IMR-90 (cell line): ENCODE measurements around the gene WDCP. TPM values are rescaled to one million over a fixed set of nuclear protein-coding genes. Genes with fewer than 3 reads are reported as not detected.
A peak's percentile ranks its signal among the peaks of the same experiment; 100 is the strongest.

Experiments
- ATAC-seq: fragments of 200-7000 bp; cut with Tn5 transposase; 2 replicates; pipeline ENCODE4 v1.9.1; 2020; ENCODE audit warnings: low read depth, mild to moderate bottlenecking, moderate library complexity
- BruUV-seq: library from RNA; stranded (reverse); fragments of 400-500 nt; replicated peaks from 2 replicates; lab custom pipeline; 2021; lab: Mats Ljungman, UMichigan
- CTCF ChIA-PET: fragments of 300-600 bp; formaldehyde crosslinking; extraction: SDS; loops from one replicate; lab custom pipeline; 2021; ENCODE audit warnings: antibody characterized with exemption; lab: Yijun Ruan, JAX
- POLR2A ChIA-PET: fragments of 300-600 bp; sonication (Branson Sonifier 250); formaldehyde crosslinking; loops from one replicate; lab custom pipeline; 2022; ENCODE audit warnings: antibody characterized with exemption; ENCODE audit not compliant: unreplicated experiment; lab: Charles Lee
- DNase-seq: peaks from one replicate; pipeline ENCODE4 v3.0.0; 2013
- H2AFZ ChIP-seq: replicated peaks from 2 replicates; pipeline ENCODE3; 2013; ENCODE audit warnings: low read length, mild to moderate bottlenecking; ENCODE audit not compliant: poor library complexity
- H2AK5ac ChIP-seq: 2 replicates; pipeline ENCODE4 v1.6.1; 2013; ENCODE audit warnings: low read depth, low read length, inconsistent platforms
- H2AK9ac ChIP-seq: replicated peaks from 2 replicates; pipeline ENCODE3; 2013; ENCODE audit warnings: mild to moderate bottlenecking, low read depth, low read length, moderate library complexity; ENCODE audit not compliant: poor library complexity
- H2BK120ac ChIP-seq: 2 replicates; pipeline ENCODE4 v1.6.1; 2013; ENCODE audit warnings: low read depth, low read length, inconsistent platforms
- H2BK15ac ChIP-seq: 3 replicates; pipeline ENCODE4 v1.6.1; 2013; ENCODE audit warnings: low read depth, low read length, inconsistent platforms
- H2BK20ac ChIP-seq: 2 replicates; pipeline ENCODE4 v1.6.1; 2013; ENCODE audit warnings: low read depth, mild to moderate bottlenecking, inconsistent platforms, low read length, moderate library complexity
- H2BK5ac ChIP-seq: 2 replicates; pipeline ENCODE4 v1.6.1; 2013; ENCODE audit warnings: mild to moderate bottlenecking, low read depth, low read length, inconsistent platforms; ENCODE audit not compliant: poor library complexity, severe bottlenecking
- H3K14ac ChIP-seq: replicated peaks from 2 replicates; pipeline ENCODE4 v1.6.1; 2013; ENCODE audit warnings: low read depth, low read length, inconsistent platforms
- H3K18ac ChIP-seq: 2 replicates; pipeline ENCODE4 v1.6.1; 2013; ENCODE audit warnings: low read depth, low read length, control low read depth
- H3K23ac ChIP-seq: 2 replicates; pipeline ENCODE4 v1.6.1; 2013; ENCODE audit warnings: low read depth, low read length, inconsistent platforms
- H3K27ac ChIP-seq: 2 replicates; pipeline ENCODE4 v1.5.1; 2013; ENCODE audit warnings: mild to moderate bottlenecking, control low read depth, low read length; ENCODE audit not compliant: insufficient read depth
- H3K27me3 ChIP-seq: 2 replicates; pipeline ENCODE4 v1.6.1; 2013; ENCODE audit warnings: low read length; ENCODE audit not compliant: control insufficient read depth, insufficient read depth
- H3K36me3 ChIP-seq: 2 replicates; pipeline ENCODE4 v1.6.1; 2013; ENCODE audit warnings: low read length, mixed read lengths; ENCODE audit not compliant: control insufficient read depth, insufficient read depth
- H3K4ac ChIP-seq: 2 replicates; pipeline ENCODE4 v1.6.1; 2013; ENCODE audit warnings: low read depth, low read length, inconsistent platforms
- H3K4me1 ChIP-seq: 2 replicates; pipeline ENCODE4 v1.6.1; 2013; ENCODE audit warnings: low read length, mixed read lengths; ENCODE audit not compliant: control insufficient read depth, insufficient read depth
- H3K4me2 ChIP-seq: 2 replicates; pipeline ENCODE4 v1.6.1; 2013; ENCODE audit warnings: low read depth, mild to moderate bottlenecking, control low read depth, low read length, moderate library complexity
- H3K4me3 ChIP-seq: 2 replicates; pipeline ENCODE4 v1.5.1; 2013; ENCODE audit warnings: low read depth, mild to moderate bottlenecking, control low read depth, low read length, moderate library complexity; ENCODE audit not compliant: insufficient read depth
- H3K56ac ChIP-seq: 2 replicates; pipeline ENCODE4 v1.6.1; 2013; ENCODE audit warnings: low read length, inconsistent platforms; ENCODE audit not compliant: insufficient read depth; ENCODE audit errors: extremely low read depth
- H3K79me1 ChIP-seq, 2 experiments: 2 replicates each; pipeline ENCODE4 v1.6.1; 2013; ENCODE audit warnings: low read length in 2 of 2, inconsistent platforms in 1 of 2, low read depth in 1 of 2
- H3K9ac ChIP-seq: 2 replicates; pipeline ENCODE4 v1.6.1; 2013; ENCODE audit warnings: low read depth, low read length, control low read depth
- H3K9me1 ChIP-seq: 2 replicates; pipeline ENCODE4 v1.6.1; 2013; ENCODE audit warnings: low read length, inconsistent platforms; ENCODE audit not compliant: insufficient read depth
- H3K9me3 ChIP-seq: 2 replicates; pipeline ENCODE4 v1.6.1; 2013; ENCODE audit warnings: low read length; ENCODE audit not compliant: control insufficient read depth, insufficient read depth
- H4K20me1 ChIP-seq: 2 replicates; pipeline ENCODE4 v1.6.1; 2013; ENCODE audit warnings: low read length, inconsistent platforms; ENCODE audit not compliant: insufficient read depth
- H4K5ac ChIP-seq: 2 replicates; pipeline ENCODE4 v1.6.1; 2013; ENCODE audit warnings: mild to moderate bottlenecking, low read depth, low read length, control low read depth
- H4K8ac ChIP-seq, 2 experiments: 2 replicates each; pipeline ENCODE4 v1.6.1; 2013; ENCODE audit warnings: low read depth in 2 of 2, low read length in 2 of 2, control low read depth in 1 of 2, inconsistent platforms in 1 of 2
- H4K91ac ChIP-seq: 2 replicates; pipeline ENCODE4 v1.6.1; 2013; ENCODE audit warnings: low read depth, low read length, inconsistent platforms; ENCODE audit not compliant: insufficient read depth
- CEBPB ChIP-seq: IDR thresholded peaks from 2 replicates; pipeline ENCODE4 v1.6.1; 2012; ENCODE audit warnings: low read depth, low read length, improper control_type of control experiment
- POLR2A ChIP-seq: IDR thresholded peaks from 2 replicates; pipeline ENCODE4 v1.6.1; 2012; ENCODE audit warnings: mild to moderate bottlenecking, low read depth, low read length
- USF2 ChIP-seq: fragments of 150-350 bp; IDR thresholded peaks from 2 replicates; pipeline ENCODE4 v1.6.1; 2017; ENCODE audit warnings: mild to moderate bottlenecking, antibody characterized with exemption, low read length, low read depth
- WGBS, 2 experiments: methylation state at CpG; one replicate each; pipeline versions ENCODE4 v1.1.5 to v1.1.7; 2013; ENCODE audit warnings: missing lambda C conversion rate in 2 of 2; ENCODE audit not compliant: insufficient read length in 1 of 2; ENCODE audit errors: extremely low coverage in 2 of 2; 5-methylcytosine and 5-hydroxymethylcytosine counted together
- dilution Hi-C: fragments of 300-500 bp; cut with HindIII; formaldehyde crosslinking; loops from one replicate; pipeline ENCODE4 v1.14.3; 2018; ENCODE audit warnings: low sequenced_read_pairs; ENCODE audit not compliant: unreplicated experiment
- in situ Hi-C: fragments of 300-500 bp; cut with MboI; formaldehyde crosslinking; loops from 3 replicates; pipeline ENCODE4 v1.14.3; 2019; ENCODE audit warnings: low sequenced_read_pairs, inconsistent platforms, mixed read lengths
- intact Hi-C: fragments of 100-400 bp; cut with micrococcal nuclease; formaldehyde crosslinking; loops from 2 replicates; pipeline ENCODE4 v1.10.0; 2022
- polyA plus RNA-seq, 3 experiments: library from polyadenylated mRNA; depleted of rRNA; stranded (reverse); fragments of >200 nt; gene quantifications; 2 replicates each; pipeline ENCODE4 v1.2.3, GENCODE V29; 2012; ENCODE audit warnings: low replicate concordance in 1 of 3
- total RNA-seq: library from RNA; depleted of rRNA; stranded (reverse); fragments of >200 nt; gene quantifications from 2 replicates; pipeline ENCODE4 v1.2.3, GENCODE V29; 2012

Gene WDCP
- total and polyA plus RNA-seq, 2 of the 4 experiments (the other 2 are of a cell fraction), result 6.8 to 18.6 TPM

- 94% methylated on average over 3 of the region's 8 CpGs; no CpG with 5 or more reads in 1 of the 2 experiments for WGBS, 2 experiments
- H3K18ac ChIP-seq, result no peak overlapping the region
- H4K5ac ChIP-seq, result peak overlapping the region; percentile 77
- H3K4me3 ChIP-seq, result peak overlapping the region; percentile 70; the same call in 1 of the 2 replicates
- ATAC-seq (no peak), DNase-seq (no peak)
- peaks cover 4% of the 10 kb centered on the region; the same call in 1 of the 2 replicates for H3K4me1 ChIP-seq
- H3K14ac ChIP-seq, result peak overlapping the region; percentile 87
- H2BK5ac ChIP-seq, result no peak overlapping the region
- peak overlapping the region; percentile 91 for H4K91ac ChIP-seq
- no peaks in the 10 kb centered on the region for H4K20me1 ChIP-seq
- BruUV-seq, result no TSS peak
- in situ Hi-C loops, result no loop called here
- H3K36me3 ChIP-seq, result peaks cover 18% of the 10 kb centered on the region
- no peak overlapping the region for H2BK15ac ChIP-seq
- peak overlapping the region; percentile 74 to 96 for H4K8ac ChIP-seq
- peak overlapping the region; percentile 70 for H3K23ac ChIP-seq
- ChIA-PET POLR2A (interaction anchor here (0.6 kb wide), 1 partner anchor 879 kb away, joined by 7 read pairs; no protein-coding TSS in a partner anchor), CTCF (interaction anchor here (0.7 to 2.0 kb wide), 5 partner anchors 22 to 297 kb away, joined by 3 to 10 read pairs (median 6); partner anchors contain the start of gene ATAD2B)
- no peak for TF ChIP-seq POLR2A
- TF ChIP-seq USF2, result peak; percentile 26; the same call in 1 of the 2 replicates
- TF ChIP-seq CEBPB, result no peak
- H3K56ac ChIP-seq, result peak overlapping the region; percentile 86; the same call in 1 of the 2 replicates
- H3K79me1 ChIP-seq, result peaks cover 12 to 31% of the 10 kb centered on the region in 2 experiments
- H3K9me1 ChIP-seq, result peaks cover 11% of the 10 kb centered on the region
- H3K27me3 ChIP-seq, result no peaks in the 10 kb centered on the region
- peak overlapping the region; percentile 99 for H2AK9ac ChIP-seq
- intact Hi-C loops, result no loop called here
- no peaks in the 10 kb centered on the region for H3K9me3 ChIP-seq
- no peak overlapping the region for H2BK120ac ChIP-seq
- H2BK20ac ChIP-seq, result no peak overlapping the region
- dilution Hi-C loops, result no loop called here
- peak overlapping the region; percentile 51; the same call in 1 of the 2 replicates for H2AK5ac ChIP-seq
- peak overlapping the region; percentile 69 for H3K9ac ChIP-seq
- peak overlapping the region; percentile 89 for H3K27ac ChIP-seq
- H3K4me2 ChIP-seq, result peak overlapping the region; percentile 80
- peak overlapping the region; percentile 97 for H3K4ac ChIP-seq
- H2AFZ ChIP-seq, result peak overlapping the region; percentile 99
These were observed 35.8 kb upstream of the WDCP start for GRCh38 chr2:24082787-24083566.
